HepG2 (cell line): ENCODE results near the gene MED13L. TPM values are rescaled to one million over a fixed set of nuclear protein-coding genes. Genes with fewer than 3 reads are reported as not detected.

Experiments used
- CBFB ChIP-seq: sonication (generic); formaldehyde crosslinking; IDR thresholded peaks from 2 replicates; pipeline ENCODE4 v1.4.0; 2020; ENCODE audit warnings: missing genetic modification reagents
- PTBP1 ChIP-seq: fragments of 200-400 bp; formaldehyde crosslinking; IDR thresholded peaks from 2 replicates; pipeline ENCODE4 v1.6.1; 2018; ENCODE audit warnings: low read length, low read depth; ENCODE audit not compliant: poor library complexity, severe bottlenecking
- RXRB ChIP-seq: IDR thresholded peaks from 2 replicates; pipeline ENCODE4 v1.6.1; 2016; ENCODE audit warnings: borderline replicate concordance, missing genetic modification reagents, missing compliant biosample characterization
- ZBTB3 ChIP-seq: sonication (generic); formaldehyde crosslinking; IDR thresholded peaks from 2 replicates; pipeline ENCODE4 v1.4.0; 2020; ENCODE audit warnings: low read depth, mild to moderate bottlenecking, moderate library complexity, missing genetic modification reagents, borderline replicate concordance
- ZNF644 ChIP-seq: IDR thresholded peaks from 2 replicates; pipeline ENCODE4 v1.6.1; 2016; ENCODE audit warnings: low read depth
- polyA plus RNA-seq, 8 experiments: library from polyadenylated mRNA; depleted of rRNA in 3 of 8; stranded (reverse) in 7 of 8; unstranded in 1 of 8; fragments of >200 nt; fragmentation: Illumina TruSeq in 4 of 8; extraction: Trizol in 4 of 8; gene quantifications; 2 replicates each; pipeline versions ENCODE4 v1.2.1 to v1.2.3, GENCODE V29; 2011 to 2016; ENCODE audit warnings: low read depth in 4 of 8, missing spikeins in 1 of 8, mixed read lengths in 1 of 8; ENCODE audit not compliant: insufficient read depth in 1 of 8
- total RNA-seq, 5 experiments: library from RNA; depleted of rRNA; stranded (reverse); fragments of >200 nt; fragmentation: Illumina TruSeq; extraction: Trizol; gene quantifications; 2 replicates each; pipeline ENCODE4 v1.2.3, GENCODE V29; 2016; ENCODE audit warnings: low read depth in 1 of 5
- TF ChIP-seq, protein P1 (sequence below): IDR thresholded peaks from 2 replicates; pipeline ENCODE4 v1.6.1; 2016; ENCODE audit warnings: low read depth, missing genetic modification reagents, missing compliant biosample characterization
- TF ChIP-seq, protein P2 (sequence below): sonication (generic); formaldehyde crosslinking; IDR thresholded peaks from 2 replicates; pipeline ENCODE4 v1.4.0; 2020; ENCODE audit warnings: missing genetic modification reagents, mild to moderate bottlenecking, borderline replicate concordance

MED13L gene
- total and polyA plus RNA-seq, 2 of the 13 experiments (the other 11 are each of a cell fraction or from before 2014, with no cell fraction given): 24.8 to 38.9 TPM

DNA sequence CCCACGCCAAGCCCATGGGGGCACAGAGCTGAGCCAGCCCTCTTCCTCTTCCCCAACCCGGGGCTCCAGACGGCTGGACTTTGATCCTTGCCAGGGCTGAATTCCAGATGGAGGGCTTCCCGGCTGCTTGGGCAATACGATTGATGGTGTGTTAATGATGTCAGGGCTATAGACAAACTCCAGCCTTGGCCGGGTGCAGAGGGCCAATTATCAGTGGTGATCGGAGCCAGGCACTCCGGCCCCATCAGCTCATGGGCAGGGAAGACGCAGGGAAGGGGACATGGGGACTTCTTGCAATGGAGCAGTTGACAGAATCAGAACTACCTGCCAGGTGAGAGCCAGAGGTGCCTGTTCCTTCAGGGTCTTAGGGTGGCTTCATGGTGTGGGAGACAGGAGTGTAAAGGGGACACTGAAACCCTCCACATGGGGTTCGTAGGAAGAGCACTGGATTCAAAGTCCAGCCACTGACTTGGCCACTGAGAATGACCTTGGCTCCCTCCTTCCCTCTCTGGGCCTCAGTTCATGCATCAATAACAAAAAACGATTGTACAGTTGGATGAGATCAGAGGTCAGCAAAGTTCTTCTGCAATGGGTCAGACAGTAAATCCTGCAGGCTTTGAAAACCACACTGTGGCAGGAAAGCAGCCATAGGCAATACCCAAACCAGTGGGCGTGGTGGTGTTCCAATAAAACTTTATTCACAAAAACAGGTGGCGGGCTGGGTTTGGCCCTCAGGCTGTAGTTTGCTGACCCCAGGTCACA, 333.7 kb downstream of the MED13L start (continued):
- TF ChIP-seq, protein P1, sequence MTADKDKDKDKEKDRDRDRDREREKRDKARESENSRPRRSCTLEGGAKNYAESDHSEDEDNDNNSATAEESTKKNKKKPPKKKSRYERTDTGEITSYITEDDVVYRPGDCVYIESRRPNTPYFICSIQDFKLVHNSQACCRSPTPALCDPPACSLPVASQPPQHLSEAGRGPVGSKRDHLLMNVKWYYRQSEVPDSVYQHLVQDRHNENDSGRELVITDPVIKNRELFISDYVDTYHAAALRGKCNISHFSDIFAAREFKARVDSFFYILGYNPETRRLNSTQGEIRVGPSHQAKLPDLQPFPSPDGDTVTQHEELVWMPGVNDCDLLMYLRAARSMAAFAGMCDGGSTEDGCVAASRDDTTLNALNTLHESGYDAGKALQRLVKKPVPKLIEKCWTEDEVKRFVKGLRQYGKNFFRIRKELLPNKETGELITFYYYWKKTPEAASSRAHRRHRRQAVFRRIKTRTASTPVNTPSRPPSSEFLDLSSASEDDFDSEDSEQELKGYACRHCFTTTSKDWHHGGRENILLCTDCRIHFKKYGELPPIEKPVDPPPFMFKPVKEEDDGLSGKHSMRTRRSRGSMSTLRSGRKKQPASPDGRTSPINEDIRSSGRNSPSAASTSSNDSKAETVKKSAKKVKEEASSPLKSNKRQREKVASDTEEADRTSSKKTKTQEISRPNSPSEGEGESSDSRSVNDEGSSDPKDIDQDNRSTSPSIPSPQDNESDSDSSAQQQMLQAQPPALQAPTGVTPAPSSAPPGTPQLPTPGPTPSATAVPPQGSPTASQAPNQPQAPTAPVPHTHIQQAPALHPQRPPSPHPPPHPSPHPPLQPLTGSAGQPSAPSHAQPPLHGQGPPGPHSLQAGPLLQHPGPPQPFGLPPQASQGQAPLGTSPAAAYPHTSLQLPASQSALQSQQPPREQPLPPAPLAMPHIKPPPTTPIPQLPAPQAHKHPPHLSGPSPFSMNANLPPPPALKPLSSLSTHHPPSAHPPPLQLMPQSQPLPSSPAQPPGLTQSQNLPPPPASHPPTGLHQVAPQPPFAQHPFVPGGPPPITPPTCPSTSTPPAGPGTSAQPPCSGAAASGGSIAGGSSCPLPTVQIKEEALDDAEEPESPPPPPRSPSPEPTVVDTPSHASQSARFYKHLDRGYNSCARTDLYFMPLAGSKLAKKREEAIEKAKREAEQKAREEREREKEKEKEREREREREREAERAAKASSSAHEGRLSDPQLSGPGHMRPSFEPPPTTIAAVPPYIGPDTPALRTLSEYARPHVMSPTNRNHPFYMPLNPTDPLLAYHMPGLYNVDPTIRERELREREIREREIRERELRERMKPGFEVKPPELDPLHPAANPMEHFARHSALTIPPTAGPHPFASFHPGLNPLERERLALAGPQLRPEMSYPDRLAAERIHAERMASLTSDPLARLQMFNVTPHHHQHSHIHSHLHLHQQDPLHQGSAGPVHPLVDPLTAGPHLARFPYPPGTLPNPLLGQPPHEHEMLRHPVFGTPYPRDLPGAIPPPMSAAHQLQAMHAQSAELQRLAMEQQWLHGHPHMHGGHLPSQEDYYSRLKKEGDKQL (CRISPR knock-in tag): no peak
- TF ChIP-seq ZNF644 (CRISPR knock-in tag) (peak; percentile 66), RXRB (CRISPR knock-in tag) (peak; percentile 64; the same call in 1 of the 2 replicates), ZBTB3 (CRISPR knock-in tag) (peak; percentile 79; the same call in 1 of the 2 replicates), PTBP1 (no peak), CBFB (CRISPR knock-in tag) (no peak)
- TF ChIP-seq, protein P2, sequence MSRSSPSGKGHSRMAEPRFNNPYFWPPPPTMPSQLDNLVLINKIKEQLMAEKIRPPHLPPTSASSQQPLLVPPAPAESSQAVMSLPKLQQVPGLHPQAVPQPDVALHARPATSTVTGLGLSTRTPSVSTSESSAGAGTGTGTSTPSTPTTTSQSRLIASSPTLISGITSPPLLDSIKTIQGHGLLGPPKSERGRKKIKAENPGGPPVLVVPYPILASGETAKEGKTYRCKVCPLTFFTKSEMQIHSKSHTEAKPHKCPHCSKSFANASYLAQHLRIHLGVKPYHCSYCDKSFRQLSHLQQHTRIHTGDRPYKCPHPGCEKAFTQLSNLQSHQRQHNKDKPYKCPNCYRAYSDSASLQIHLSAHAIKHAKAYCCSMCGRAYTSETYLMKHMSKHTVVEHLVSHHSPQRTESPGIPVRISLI (CRISPR knock-in tag): no peak
